Panc1 (cell line): ENCODE data around the gene CLEC14A. TPM values are rescaled to one million over a fixed set of nuclear protein-coding genes. Genes with fewer than 3 reads are reported as not detected.

Source experiments
- ATAC-seq: fragments of 200-7000 bp; cut with Tn5 transposase; 2 replicates; pipeline ENCODE4 v1.9.1; 2020; ENCODE audit warnings: mild to moderate bottlenecking, moderate library complexity
- BruUV-seq: library from RNA; stranded (reverse); fragments of 400-500 nt; replicated peaks from 2 replicates; lab custom pipeline; 2021; lab: Mats Ljungman, UMichigan
- CTCF ChIA-PET: fragments of 300-600 bp; sonication (Branson Sonifier 250); formaldehyde crosslinking; loops from one replicate; lab custom pipeline; 2022; ENCODE audit warnings: antibody characterized with exemption; lab: Charles Lee
- POLR2A ChIA-PET: fragments of 300-600 bp; sonication (Branson Sonifier 250); formaldehyde crosslinking; loops from one replicate; lab custom pipeline; 2022; ENCODE audit warnings: antibody characterized with exemption; lab: Charles Lee
- DNase-seq: peaks from one replicate; pipeline ENCODE4 v3.0.0-alpha.2; 2010; ENCODE audit warnings: low read depth, low spot score
- H3K27ac ChIP-seq: 2 replicates; pipeline ENCODE4 v1.5.1; 2011; ENCODE audit warnings: mild to moderate bottlenecking, low read length, inconsistent platforms
- H3K27me3 ChIP-seq: fragments of 200-500 bp; sonication (Bioruptor generic); 2 replicates; pipeline ENCODE4 v1.6.0; 2014; ENCODE audit warnings: low read length, inconsistent platforms; ENCODE audit not compliant: control insufficient read depth, insufficient read depth
- H3K36me3 ChIP-seq: fragments of 200-500 bp; sonication (Bioruptor generic); 2 replicates; pipeline ENCODE4 v1.5.1; 2014; ENCODE audit warnings: inconsistent platforms, mild to moderate bottlenecking, low read length, moderate library complexity; ENCODE audit not compliant: control insufficient read depth, insufficient read depth
- H3K4me1 ChIP-seq: 2 replicates; pipeline ENCODE4 v1.5.1; 2011; ENCODE audit warnings: inconsistent platforms, mild to moderate bottlenecking, low read length, moderate library complexity; ENCODE audit not compliant: control insufficient read depth, insufficient read depth
- H3K4me3 ChIP-seq, 2 experiments: 2 replicates each; pipeline ENCODE4 v1.5.1; 2011 to 2012; ENCODE audit warnings: low read depth in 2 of 2, low read length in 2 of 2, mild to moderate bottlenecking in 2 of 2, inconsistent platforms in 1 of 2, moderate library complexity in 1 of 2
- H3K9me3 ChIP-seq: fragments of 200-500 bp; sonication (Bioruptor generic); 2 replicates; pipeline ENCODE4 v1.5.1; 2014; ENCODE audit warnings: low read depth, mild to moderate bottlenecking, inconsistent platforms, low read length, moderate library complexity; ENCODE audit not compliant: control insufficient read depth, insufficient read depth
- POLR2AphosphoS5 ChIP-seq: IDR thresholded peaks from 2 replicates; pipeline ENCODE4 v1.6.1; 2012; ENCODE audit warnings: mild to moderate bottlenecking, low read depth, low read length, moderate library complexity
- SIN3A ChIP-seq: IDR thresholded peaks from 2 replicates; pipeline ENCODE4 v1.6.1; 2012; ENCODE audit warnings: low read depth, mild to moderate bottlenecking, low read length, moderate library complexity, borderline replicate concordance; ENCODE audit not compliant: insufficient read depth
- TCF7L2 ChIP-seq: IDR thresholded peaks from 2 replicates; pipeline ENCODE4 v1.6.1; 2011; ENCODE audit warnings: mild to moderate bottlenecking, low read depth, low read length, inconsistent platforms
- in situ Hi-C: cut with HindIII; loops from 2 replicates; pipeline ENCODE4 v1.10.0; 2016; ENCODE audit warnings: low sequenced_read_pairs, low pct_unique_long_range_greater_than_20kb
- intact Hi-C: fragments of 100-400 bp; cut with micrococcal nuclease; formaldehyde crosslinking; loops from one replicate; pipeline ENCODE4 v1.10.0; 2022; ENCODE audit not compliant: unreplicated experiment
- total RNA-seq: library from RNA; stranded (reverse); gene quantifications from one replicate; pipeline ENCODE4 v1.2.1, GENCODE V29; 2021; ENCODE audit not compliant: unreplicated experiment
- TF ChIP-seq, protein P1 (sequence below), 2 experiments: IDR thresholded peaks; 2 replicates each; pipeline ENCODE4 v1.6.1; 2011 to 2012; ENCODE audit warnings: low read depth in 2 of 2, control low read depth in 1 of 2, low read length in 1 of 2, mild to moderate bottlenecking in 1 of 2, moderate library complexity in 1 of 2; ENCODE audit not compliant: insufficient read depth in 1 of 2
- TF ChIP-seq, protein P2 (sequence below): fragments of 450-650 bp; IDR thresholded peaks from 2 replicates; pipeline ENCODE4 v1.5.1; 2017; ENCODE audit warnings: mild to moderate bottlenecking

Gene CLEC14A
- total RNA-seq, 1 experiment from 2014 or later = 0.10 TPM

DNA sequence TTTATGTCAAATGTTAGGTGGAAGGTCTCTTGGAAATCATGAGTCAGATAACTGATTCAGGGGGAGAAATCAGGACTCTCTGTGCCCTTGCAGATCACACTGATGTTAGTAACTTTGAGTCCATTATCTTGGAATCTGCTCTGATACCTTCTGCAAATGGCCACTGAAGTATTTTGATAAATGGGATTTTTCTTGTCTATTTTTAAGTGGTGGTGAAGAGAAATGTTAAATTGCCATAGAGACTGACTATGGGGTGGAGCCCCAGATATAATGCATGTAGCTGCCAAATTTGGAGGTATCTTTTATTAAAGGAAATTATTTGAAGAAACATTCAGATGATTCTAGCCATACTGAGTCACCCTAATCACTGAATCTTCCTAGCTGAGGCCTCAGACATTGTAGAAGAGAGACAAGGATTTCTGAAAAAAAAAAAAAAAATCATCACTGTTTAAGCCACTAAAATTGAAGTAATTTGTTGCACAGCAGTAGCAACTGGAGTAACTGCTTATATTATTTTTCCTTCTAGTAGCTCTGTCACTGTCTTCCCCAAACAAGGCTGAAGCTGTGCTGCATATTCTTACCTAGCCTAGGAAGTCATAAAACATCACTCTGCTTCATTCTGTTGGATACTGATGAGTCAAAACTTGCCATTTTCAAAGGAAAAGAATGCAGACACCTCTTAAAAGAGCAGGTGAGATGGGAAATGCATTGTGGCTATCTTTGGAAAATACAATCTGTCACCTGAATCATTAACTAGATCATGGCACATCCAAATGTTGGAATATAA, 36.0 kb upstream of the CLEC14A start:
- TF ChIP-seq POLR2AphosphoS5 (no peak), SIN3A (no peak), TCF7L2 (no peak)
- TF ChIP-seq, protein P1, sequence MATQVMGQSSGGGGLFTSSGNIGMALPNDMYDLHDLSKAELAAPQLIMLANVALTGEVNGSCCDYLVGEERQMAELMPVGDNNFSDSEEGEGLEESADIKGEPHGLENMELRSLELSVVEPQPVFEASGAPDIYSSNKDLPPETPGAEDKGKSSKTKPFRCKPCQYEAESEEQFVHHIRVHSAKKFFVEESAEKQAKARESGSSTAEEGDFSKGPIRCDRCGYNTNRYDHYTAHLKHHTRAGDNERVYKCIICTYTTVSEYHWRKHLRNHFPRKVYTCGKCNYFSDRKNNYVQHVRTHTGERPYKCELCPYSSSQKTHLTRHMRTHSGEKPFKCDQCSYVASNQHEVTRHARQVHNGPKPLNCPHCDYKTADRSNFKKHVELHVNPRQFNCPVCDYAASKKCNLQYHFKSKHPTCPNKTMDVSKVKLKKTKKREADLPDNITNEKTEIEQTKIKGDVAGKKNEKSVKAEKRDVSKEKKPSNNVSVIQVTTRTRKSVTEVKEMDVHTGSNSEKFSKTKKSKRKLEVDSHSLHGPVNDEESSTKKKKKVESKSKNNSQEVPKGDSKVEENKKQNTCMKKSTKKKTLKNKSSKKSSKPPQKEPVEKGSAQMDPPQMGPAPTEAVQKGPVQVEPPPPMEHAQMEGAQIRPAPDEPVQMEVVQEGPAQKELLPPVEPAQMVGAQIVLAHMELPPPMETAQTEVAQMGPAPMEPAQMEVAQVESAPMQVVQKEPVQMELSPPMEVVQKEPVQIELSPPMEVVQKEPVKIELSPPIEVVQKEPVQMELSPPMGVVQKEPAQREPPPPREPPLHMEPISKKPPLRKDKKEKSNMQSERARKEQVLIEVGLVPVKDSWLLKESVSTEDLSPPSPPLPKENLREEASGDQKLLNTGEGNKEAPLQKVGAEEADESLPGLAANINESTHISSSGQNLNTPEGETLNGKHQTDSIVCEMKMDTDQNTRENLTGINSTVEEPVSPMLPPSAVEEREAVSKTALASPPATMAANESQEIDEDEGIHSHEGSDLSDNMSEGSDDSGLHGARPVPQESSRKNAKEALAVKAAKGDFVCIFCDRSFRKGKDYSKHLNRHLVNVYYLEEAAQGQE (IDR thresholded peaks at IDR 0.05; ENCODE audit: insufficient read depth in 1 of 2, low read depth in 2 of 2, low read length in 1 of 2) = no peak
- TF ChIP-seq, protein P2, sequence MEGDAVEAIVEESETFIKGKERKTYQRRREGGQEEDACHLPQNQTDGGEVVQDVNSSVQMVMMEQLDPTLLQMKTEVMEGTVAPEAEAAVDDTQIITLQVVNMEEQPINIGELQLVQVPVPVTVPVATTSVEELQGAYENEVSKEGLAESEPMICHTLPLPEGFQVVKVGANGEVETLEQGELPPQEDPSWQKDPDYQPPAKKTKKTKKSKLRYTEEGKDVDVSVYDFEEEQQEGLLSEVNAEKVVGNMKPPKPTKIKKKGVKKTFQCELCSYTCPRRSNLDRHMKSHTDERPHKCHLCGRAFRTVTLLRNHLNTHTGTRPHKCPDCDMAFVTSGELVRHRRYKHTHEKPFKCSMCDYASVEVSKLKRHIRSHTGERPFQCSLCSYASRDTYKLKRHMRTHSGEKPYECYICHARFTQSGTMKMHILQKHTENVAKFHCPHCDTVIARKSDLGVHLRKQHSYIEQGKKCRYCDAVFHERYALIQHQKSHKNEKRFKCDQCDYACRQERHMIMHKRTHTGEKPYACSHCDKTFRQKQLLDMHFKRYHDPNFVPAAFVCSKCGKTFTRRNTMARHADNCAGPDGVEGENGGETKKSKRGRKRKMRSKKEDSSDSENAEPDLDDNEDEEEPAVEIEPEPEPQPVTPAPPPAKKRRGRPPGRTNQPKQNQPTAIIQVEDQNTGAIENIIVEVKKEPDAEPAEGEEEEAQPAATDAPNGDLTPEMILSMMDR = no peak
- Histone ChIP-seq H3K27ac (no peak overlapping the region), H3K27me3 (no peaks in the 10 kb centered on the region), H3K36me3 (no peaks in the 10 kb centered on the region), H3K4me1 (no peaks in the 10 kb centered on the region), H3K4me3 (no peak overlapping the region), H3K9me3 (no peaks in the 10 kb centered on the region)
- intact Hi-C loops (no loop called here), in situ Hi-C loops (no loop called here)
- no TSS peak for BruUV-seq
- ATAC-seq (no peak), DNase-seq (no peak)
- CTCF ChIA-PET = no interaction called here
- POLR2A ChIA-PET = no interaction called here

- ATAC-seq (no peak), DNase-seq (no peak)
- ChIA-PET CTCF (no interaction called here), POLR2A (no interaction called here)
- no TSS peak for BruUV-seq
- in situ Hi-C loops = no loop called here
- intact Hi-C loops = no loop called here
- no peak overlapping the region for H3K27ac ChIP-seq
- no peaks in the 10 kb centered on the region for H3K4me1 ChIP-seq
- H3K36me3 ChIP-seq = no peaks in the 10 kb centered on the region
- no peaks in the 10 kb centered on the region for H3K9me3 ChIP-seq
- TF ChIP-seq SIN3A (no peak), POLR2AphosphoS5 (no peak), TCF7L2 (no peak)
- TF ChIP-seq, protein P2 = no peak
- TF ChIP-seq, protein P1 (IDR thresholded peaks at IDR 0.05; ENCODE audit: insufficient read depth in 1 of 2, low read depth in 2 of 2, low read length in 1 of 2) = no peak
- no peak overlapping the region for H3K4me3 ChIP-seq
- no peaks in the 10 kb centered on the region for H3K27me3 ChIP-seq
Observed at GRCh38 chr14:38290601-38291188, 34.8 kb upstream of the CLEC14A start.
